SIG-M5 treated with dmso at 0.1 percent for 504 hours (cell line): ENCODE data around the gene XPNPEP2.

Experiments used
- DNase-seq: peaks from one replicate; lab custom pipeline; 2025; ENCODE audit not compliant: unreplicated experiment; lab: John Stamatoyannopoulos, UW

Gene XPNPEP2

DNA sequence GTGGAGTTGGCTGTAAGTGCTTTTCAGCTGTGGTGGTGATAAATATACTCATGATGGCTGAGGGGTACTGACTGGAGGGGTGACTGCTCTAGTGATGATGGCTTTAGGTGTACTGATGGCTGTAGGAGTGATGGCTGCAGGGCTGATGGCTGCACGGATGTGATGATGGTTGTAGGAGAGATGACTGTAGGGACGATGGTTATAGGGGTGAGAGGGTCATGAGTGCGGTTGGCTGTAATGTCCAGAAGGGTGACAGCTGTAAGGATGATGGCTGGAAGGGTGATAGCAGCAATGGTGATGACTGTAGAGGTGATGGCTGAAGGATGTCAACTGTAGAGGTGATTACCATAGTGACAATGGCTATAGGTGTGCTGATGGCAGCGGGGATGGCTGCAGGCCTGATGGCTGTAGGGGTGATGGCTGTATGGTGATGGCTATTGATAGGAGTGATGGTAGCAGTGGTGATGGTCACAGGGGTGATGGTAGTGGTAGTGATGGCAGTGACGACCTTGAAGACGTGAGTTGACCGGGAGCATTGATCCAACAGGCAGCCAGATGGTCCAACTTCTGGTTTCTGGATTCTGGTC lies 40.4 kb downstream of the XPNPEP2 start:
- DNase-seq: no peak

DNA sequence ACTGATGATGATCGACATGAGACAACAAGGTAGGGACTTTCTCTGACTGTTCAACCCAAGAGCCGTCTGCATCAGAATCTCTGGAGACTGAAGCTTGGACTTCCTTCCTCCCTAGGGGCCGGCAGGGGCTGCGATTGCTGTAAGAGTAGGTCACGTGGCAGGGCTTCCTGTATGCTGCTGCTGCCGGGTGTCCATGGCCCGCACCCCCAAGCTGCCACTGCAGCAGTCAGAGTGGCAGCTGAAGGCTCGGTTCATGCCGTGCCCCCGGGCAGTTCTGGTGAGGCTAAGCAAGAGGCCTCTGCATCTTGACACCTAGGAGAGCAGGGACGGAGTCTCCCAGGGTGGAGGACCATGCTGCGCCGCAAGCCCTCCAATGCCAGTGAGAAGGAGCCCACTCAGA lies 41.0 kb downstream of the XPNPEP2 start, which contains the start of gene SASH3:
SASH3 (plus strand) TSS at position 203 of the 400 bp plus-strand sequence; CDS start at position 352, 149 bp downstream.
- DNase-seq: peak; percentile 83

DNA sequence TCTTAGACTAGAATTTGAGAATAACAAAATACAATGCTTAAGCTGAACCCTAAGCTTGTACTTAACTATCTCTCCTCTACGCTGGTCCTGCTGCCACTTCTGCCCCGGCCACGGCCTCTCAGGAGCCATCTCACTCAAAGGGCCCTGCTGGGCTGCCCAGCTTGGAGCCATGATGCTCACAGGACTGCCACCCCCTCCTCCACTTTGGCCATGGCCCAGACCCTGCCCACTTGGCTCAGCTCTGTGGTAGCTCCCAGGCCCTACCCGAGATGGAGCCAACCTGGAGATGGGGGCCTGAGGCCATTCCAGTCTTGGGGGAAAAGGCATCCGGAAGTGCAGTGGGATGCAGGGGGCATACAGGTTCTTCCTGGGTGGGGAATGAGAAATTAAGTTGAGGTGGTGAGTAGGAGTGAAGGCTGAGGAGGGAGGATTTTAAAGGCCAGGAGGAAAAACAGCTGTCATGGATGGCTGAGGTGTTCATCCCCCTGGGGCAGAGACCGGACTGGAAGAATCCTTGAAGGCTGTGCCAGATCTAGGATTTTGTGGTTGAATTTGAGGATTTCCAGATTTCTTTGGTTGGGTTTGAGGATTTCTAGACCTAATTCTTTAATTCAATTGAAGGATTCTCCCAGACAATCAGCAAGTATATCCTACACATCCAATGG lies 41.8 kb downstream of the XPNPEP2 start:
- no peak for DNase-seq

DNA sequence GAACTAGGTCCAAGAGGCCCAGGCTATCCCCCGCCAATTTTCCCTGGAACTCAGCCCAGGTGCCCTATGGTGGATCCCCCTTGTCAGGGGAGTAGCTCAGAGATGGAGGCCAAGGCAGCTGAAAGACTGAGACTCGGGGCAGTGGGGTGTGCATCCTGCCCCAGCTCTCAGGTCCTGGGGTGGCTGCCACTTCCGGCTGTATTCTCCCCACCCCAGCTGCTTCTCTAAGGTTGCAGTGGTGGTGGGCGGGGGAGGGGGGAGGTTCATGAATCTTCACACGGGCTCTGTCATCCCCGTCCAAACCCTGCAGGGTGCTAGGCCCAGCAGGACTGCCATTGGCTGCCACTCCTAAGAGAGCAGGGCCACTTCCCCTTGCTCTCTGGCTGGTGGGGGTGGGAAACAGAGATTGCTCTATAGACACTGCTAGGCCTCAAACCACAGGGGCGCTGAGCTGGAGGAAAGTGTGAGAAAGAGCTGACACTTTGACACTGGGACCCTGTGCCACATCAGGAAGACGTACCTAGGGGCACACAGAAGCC lies 42.4 kb downstream of the XPNPEP2 start:
- peak; percentile 85 for DNase-seq

DNA sequence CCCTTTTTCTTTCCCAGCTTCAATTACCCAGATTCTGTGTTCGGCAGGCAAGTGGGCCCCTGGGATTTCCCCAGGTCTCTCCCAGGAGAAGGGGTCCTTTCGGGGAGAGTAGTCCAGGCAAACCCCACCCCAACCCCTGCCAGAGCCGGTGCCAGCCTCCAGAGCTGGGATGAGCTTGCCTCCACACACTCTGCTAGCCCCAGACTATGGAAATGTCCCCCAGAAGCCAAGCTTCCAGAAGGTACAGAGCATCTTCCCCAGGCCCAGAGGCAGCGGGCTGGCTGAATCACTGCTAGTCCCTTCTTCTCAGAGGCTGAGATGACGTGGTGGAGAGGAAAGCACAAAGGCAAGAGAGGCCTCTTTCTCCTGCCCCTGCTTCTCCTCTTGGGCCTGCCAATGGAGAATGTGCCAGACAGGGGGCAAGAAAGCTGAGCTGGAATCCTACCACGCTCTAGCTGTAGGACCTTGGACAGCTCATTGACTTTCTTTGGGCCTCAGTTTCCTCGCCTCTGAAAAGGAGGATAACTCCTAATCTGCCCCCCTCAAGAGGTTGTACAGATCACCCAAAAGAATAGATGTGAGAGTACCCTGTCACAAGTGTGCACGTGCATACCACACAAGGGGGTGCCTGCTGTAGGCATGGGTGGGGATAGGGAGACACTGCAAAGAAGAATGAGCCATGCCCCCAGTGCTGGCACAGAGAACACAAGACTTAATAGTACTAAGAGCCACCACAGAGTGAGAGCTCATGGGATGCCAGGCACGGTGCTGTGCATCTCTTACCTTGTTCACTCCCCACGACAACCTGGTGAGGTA lies 43.1 kb downstream of the XPNPEP2 start:
- no peak for DNase-seq

- DNase-seq: no peak
These were observed 43.9 kb downstream of the XPNPEP2 start for GRCh38 chrX:129782706-129783105.

GRCh38 chrX:129783291-129783713 lies 44.5 kb downstream of the XPNPEP2 start:
- no peak for DNase-seq

- DNase-seq: peak; percentile 19
These were observed 45.6 kb downstream of the XPNPEP2 start for GRCh38 chrX:129784371-129784770.

DNA sequence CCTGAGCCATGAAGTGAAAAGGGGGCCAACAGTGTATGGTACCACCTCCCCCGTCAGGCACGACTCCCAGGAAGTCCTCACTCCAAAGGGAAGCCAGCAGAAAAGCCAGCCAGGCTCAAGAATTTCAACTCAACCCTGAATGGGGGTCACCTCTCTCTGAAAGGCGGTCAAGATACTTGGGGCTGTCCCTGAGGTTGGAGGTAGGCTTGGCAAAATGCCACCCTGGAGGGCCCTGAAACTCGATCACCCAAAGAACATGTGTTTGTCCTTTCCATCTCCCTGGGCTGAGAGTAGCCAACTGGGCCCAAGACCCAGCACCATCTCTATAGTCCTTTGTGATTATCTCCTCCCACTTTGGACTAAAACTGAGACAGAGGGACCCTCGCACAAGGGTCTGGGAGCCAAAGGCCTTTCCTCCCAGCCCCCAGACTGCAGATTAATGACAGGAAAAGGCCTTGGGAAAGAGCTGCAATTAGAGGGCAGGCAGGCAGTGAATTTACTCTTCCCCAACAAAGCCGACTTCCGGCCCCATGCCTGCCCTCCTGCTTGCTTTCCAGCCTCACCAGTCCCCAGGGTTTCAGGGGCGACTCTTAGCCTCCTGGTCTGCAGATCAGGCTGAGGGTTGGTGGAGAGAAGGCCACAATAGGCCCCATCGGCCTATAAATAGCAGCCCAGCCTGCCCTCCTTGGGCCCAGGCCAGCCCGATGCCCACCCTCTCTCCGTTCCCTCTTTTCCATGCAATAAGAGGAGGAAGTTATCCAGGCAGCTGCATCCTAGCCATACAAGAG lies 46.6 kb downstream of the XPNPEP2 start:
- no peak for DNase-seq

DNA sequence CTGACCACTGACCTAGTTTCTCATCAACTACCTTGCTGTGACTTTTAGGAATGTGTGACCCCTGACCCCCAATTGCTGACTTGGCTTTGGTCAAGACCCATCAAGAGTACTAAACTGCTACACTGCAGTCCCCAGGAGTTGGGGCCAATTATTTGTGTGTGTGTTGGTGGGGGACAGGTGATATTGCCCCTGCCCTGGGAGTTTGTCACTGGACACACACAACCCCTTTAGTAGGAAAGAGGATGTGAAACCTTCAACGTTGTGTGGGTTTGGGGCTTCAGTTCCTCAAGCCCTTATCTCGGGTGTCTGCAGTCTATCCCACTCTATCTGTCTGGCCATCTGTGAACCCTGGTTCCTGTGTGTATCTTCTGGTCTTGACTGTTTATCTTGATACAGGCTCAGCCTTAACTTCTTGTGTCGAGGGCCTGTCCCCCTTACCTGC lies 47.5 kb downstream of the XPNPEP2 start:
- DNase-seq: peak; percentile 50

GRCh38 chrX:129787336-129788055 lies 48.7 kb downstream of the XPNPEP2 start:
- no peak for DNase-seq

DNA sequence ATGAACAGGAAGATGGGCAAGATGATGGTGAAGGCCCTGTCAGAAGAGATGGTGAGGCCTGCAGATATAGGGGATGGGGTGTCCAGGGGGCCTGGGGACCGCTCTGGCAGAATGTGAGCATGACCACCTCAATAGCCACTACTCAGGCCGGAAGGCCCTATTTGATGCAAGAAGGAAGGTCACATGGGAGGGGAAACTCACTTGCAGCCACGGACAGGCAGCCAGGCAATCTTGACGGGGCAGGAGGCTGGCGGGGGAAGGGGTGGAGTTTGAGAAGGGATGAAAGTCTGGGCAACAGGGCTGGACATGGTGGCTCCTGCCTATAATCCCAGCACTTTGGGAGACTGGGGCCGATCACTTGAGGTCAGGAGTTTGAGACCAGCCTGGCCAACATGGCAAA lies 49.7 kb downstream of the XPNPEP2 start:
- DNase-seq: no peak

GRCh38 chrX:129790146-129790545 lies 51.4 kb downstream of the XPNPEP2 start:
- no peak for DNase-seq

- DNase-seq: no peak
These were observed 52.0 kb downstream of the XPNPEP2 start for GRCh38 chrX:129790808-129791207.

DNA sequence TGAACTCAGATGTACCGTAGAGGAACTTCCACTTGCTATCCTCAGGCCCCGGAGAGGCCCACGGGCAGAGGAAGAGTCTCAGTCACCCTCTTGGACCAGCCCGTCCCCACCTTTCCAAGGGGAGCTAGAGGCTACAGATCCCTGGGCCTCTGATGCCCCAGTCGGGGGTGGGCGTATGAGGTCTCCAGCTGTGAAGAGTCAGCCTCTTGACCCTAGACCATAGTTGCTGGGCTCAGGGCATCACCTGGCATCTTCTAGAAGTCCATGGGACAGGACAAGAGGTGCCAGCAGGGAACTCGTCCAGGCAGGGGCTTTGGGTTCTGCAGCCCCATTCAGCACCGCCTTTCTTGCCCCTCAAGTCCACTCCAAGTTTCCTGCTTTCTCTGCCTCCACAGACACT lies 52.6 kb downstream of the XPNPEP2 start:
- no peak for DNase-seq

GRCh38 chrX:129791961-129792570 lies 53.3 kb downstream of the XPNPEP2 start:
- no peak for DNase-seq

DNA sequence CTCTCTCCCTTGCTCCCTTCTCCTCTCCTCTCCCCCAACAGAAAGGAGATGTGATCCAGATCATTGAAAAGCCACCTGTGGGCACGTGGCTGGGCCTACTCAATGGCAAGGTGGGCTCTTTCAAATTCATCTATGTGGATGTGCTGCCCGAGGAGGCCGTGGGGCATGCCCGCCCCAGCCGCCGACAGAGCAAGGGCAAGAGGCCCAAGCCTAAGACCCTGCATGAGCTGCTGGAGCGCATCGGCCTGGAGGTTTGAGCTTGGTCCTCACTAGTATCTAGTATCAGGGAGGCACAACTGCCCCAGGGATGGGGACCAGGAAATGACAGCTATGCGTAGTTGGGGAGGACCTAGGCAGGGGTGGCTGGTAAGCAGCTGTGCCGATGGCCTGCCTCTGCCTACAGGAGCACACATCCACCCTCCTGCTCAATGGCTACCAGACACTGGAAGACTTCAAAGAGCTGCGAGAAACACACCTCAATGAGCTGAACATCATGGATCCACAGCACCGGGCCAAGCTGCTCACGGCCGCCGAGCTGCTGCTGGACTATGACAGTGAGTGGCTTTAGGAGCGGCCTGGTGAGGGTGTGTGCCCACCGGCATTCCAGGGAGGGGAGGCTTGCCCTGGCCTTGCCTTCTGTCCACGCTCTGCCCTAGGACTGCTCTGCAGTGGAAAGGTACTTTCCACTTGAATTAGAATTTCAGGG lies 54.0 kb downstream of the XPNPEP2 start:
- DNase-seq: no peak

DNA sequence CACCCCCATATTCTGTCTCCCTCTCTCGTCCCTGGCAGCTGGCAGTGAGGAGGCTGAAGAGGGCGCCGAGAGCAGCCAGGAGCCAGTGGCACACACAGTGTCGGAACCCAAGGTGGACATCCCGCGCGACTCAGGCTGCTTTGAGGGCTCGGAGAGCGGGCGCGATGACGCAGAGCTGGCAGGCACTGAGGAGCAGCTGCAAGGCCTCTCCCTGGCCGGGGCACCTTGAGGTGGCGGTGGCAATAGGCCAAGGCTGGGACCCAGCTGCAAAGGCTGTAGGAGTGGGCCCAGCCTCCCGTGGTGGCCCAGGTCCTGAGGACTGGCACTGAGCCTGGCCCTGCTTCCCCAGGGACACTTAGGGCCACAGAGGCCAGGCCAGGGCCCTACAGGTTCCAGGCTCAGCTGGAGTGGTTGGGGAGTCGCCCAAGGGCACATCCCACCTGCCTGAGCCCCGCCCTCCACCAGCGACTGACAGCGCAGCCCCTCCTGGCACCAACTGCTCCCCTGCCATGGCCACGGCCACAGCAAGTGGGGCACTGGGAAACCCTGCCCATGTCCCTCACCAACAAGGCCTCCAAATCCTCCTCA lies 54.9 kb downstream of the XPNPEP2 start:
- DNase-seq: no peak

DNA sequence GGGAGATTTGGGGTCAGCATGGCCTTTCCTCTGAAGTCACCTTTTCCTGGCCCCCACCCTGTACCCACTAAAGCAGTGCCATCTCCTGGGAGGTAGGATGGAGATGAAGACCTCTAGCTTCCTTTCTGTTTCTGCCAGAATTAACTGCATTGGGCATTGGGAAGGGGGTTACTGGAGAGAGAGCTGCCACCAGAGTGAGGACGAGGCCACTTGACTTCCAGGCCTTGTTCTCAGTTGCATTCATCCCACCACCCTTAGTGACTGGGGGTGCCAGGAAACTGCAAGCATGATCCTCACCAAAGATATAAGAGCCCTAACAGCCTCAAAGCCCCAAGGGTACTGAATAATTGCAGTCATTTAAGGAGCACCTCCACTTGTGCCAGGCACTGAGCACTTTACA lies 56.8 kb downstream of the XPNPEP2 start:
- DNase-seq: no peak
